Fibroblast of the aortic adventitia (primary cell): Measurements from ENCODE around the gene FAM221B. TPM values are rescaled to one million over a fixed set of nuclear protein-coding genes. Genes with fewer than 3 reads are reported as not detected.

ENCODE experiments used
- DNase-seq: peaks from one replicate; pipeline ENCODE4 v3.0.0-alpha.2; 2010; ENCODE audit warnings: low read depth
- H3K4me3 ChIP-seq: 2 replicates; pipeline ENCODE4 v1.5.1; 2011; ENCODE audit warnings: low read depth, mild to moderate bottlenecking, control low read depth, low read length, moderate library complexity
- total RNA-seq: library from RNA; depleted of rRNA; stranded (reverse); fragments of >200 nt; gene quantifications from 2 replicates; pipeline ENCODE4 v1.2.3, GENCODE V29; 2012; ENCODE audit warnings: low replicate concordance
- TF ChIP-seq, protein P1 (sequence below): IDR thresholded peaks from 2 replicates; pipeline ENCODE4 v1.5.1; 2011; ENCODE audit warnings: mild to moderate bottlenecking, low read length, control low read depth, inconsistent platforms; ENCODE audit not compliant: insufficient read depth

Gene FAM221B
- total RNA-seq, 1 donor: not detected

GRCh38 chr9:35867538-35867937, 39.0 kb upstream of the FAM221B start:
- no peak for DNase-seq
- TF ChIP-seq, protein P1, sequence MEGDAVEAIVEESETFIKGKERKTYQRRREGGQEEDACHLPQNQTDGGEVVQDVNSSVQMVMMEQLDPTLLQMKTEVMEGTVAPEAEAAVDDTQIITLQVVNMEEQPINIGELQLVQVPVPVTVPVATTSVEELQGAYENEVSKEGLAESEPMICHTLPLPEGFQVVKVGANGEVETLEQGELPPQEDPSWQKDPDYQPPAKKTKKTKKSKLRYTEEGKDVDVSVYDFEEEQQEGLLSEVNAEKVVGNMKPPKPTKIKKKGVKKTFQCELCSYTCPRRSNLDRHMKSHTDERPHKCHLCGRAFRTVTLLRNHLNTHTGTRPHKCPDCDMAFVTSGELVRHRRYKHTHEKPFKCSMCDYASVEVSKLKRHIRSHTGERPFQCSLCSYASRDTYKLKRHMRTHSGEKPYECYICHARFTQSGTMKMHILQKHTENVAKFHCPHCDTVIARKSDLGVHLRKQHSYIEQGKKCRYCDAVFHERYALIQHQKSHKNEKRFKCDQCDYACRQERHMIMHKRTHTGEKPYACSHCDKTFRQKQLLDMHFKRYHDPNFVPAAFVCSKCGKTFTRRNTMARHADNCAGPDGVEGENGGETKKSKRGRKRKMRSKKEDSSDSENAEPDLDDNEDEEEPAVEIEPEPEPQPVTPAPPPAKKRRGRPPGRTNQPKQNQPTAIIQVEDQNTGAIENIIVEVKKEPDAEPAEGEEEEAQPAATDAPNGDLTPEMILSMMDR: no peak
- no peak overlapping the region for H3K4me3 ChIP-seq

DNA sequence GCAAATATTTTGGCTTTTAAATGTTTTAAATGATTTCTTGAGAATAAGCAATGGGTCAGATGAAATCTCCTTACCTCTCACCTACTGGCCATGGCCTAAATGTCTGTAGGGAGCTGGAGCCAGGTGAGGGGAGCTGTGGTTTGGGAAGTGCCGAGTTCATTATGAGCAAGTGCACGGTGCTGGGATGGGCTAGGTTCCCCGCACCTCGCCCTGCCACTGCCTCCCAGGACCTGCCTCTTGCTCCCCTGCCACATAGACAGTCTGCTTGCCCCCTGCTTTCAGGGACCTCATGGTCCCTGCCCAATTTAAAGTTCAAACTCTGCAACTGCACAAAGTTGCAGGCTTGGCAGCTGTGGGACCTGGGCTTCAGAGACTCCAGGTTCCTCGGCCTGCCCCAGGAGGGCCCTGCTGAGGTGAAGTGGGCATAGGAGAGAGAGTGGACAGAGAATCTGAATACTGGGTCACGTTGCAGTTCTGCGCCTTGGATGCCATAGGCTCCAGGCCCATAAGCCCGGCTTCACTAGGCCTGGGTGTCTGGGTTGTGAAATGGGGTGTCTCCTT, 36.2 kb upstream of the FAM221B start:
- no peak for DNase-seq
- H3K4me3 ChIP-seq: no peak overlapping the region
- TF ChIP-seq, protein P1: no peak

DNA sequence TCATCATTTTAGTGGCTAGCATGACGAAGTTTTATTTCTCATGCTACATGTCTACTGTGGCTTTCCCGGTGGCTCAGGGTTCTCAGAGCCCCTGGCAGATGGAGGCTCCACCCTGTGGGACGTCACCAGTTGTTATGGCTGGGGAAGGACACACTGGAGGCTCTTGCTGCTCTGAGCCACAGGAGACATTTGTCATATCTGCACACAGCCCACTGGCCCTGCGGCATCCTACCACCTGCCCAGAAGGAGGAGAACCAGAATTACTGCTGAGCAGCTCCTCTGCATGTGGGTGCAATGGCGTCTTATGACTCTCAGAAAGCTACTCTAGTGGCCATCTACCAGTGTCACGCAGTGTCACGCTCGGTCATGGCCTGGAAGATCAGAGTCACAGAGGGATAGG, 35.1 kb upstream of the FAM221B start:
- TF ChIP-seq, protein P1: no peak
- H3K4me3 ChIP-seq: no peak overlapping the region
- DNase-seq: no peak

DNA sequence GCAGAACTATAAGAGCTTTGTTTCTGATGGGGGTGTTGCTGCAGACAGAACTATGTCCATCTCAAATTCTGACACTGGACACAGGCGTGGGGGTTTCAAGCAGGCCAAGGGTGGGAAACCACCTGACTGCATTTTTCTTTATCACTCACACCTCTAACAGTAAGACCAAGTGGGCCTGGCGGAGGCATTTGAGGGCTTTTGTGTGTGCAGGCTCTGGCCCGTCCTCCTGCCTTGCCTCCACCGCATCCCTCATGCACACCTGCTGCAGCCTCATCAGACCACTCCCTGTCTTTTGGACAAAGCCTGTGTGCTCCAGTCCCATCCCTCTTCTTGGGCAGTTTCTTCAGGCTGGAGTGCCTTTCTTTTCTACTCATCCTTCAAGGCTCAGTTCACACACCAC, 33.8 kb upstream of the FAM221B start:
- no peak overlapping the region for H3K4me3 ChIP-seq

GRCh38 chr9:35861161-35861897, 32.8 kb upstream of the FAM221B start:
- no peak for DNase-seq
- TF ChIP-seq, protein P1: no peak
- no peak overlapping the region for H3K4me3 ChIP-seq

More for the DNA sequence above, 33.8 kb upstream of the FAM221B start:
- TF ChIP-seq, protein P1: no peak
- DNase-seq: no peak

DNA sequence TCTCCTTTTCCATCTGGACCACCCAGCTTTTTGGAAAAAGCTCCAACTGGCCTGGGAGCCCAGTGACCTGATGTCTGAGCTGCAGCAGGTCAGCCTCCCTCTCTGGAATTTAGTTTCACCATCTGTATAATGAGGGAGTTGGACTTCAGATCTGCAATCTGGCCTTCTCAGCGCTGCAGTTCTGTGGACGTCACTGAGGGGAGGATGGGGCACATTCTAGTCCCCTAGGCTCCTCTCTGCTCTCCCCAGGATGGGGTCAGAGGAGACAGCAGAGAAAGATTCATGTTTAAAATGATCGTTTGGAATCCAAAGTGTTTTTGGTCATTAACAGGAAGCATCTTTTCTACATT, 31.4 kb upstream of the FAM221B start:
- no peak overlapping the region for H3K4me3 ChIP-seq
- DNase-seq: no peak
- TF ChIP-seq, protein P1: no peak
